HT1080 (cell line): ENCODE measurements around the gene RPS6KA6. TPM values are rescaled to one million over a fixed set of nuclear protein-coding genes. Genes with fewer than 3 reads are reported as not detected.

Experiments used
- small RNA-seq: library from RNA; depleted of rRNA; stranded (forward); fragments of <200 nt; gene quantifications from one replicate; pipeline ENCODE3, GENCODE V24; 2014
- total RNA-seq: library from RNA; depleted of rRNA; stranded (reverse); fragments of >200 nt; shearing (Covaris generic); gene quantifications from 2 replicates; pipeline ENCODE4 v1.2.3, GENCODE V29; 2014

The RPS6KA6 gene
- total RNA-seq, 1 experiment from 2014 or later = not detected

Small RNA genes lying within 50 kb of the gene (small RNA-seq; reads per million reads assigned to genes)
- not detected for gene MIR548I4
